ENCODE data around the gene PWWP2A.

PWWP2A gene

GRCh38 chr5:160129841-160130240, 10.6 kb upstream of the PWWP2A start:
- no peak for DNase-seq (ENCODE audit: low read depth)
- in situ Hi-C loops (cut with HindIII; ENCODE audit: low sequenced_read_pairs) = no loop called here
- no peak for TF ChIP-seq CTCF (IDR thresholded peaks at IDR 0.05; ENCODE audit: low read depth, low read length, missing control alignments)
- no peak overlapping the region for H3K4me3 ChIP-seq (ENCODE audit: low read depth, low read length)

- DNase-seq (ENCODE audit: low read depth) = no peak
- H3K4me3 ChIP-seq (ENCODE audit: low read depth, low read length) = no peak overlapping the region
- no peak for TF ChIP-seq CTCF (IDR thresholded peaks at IDR 0.05; ENCODE audit: low read depth, low read length, missing control alignments)
- in situ Hi-C loops (cut with HindIII; ENCODE audit: low sequenced_read_pairs) = no loop called here
Measured at GRCh38 chr5:160128632-160129031, 9.4 kb upstream of the PWWP2A start.

GRCh38 chr5:160119905-160120266, 636 bp upstream of the PWWP2A start:
- in situ Hi-C loops (cut with HindIII; ENCODE audit: low sequenced_read_pairs) = no loop called here
- H3K4me3 ChIP-seq (ENCODE audit: low read depth, low read length) = no peak overlapping the region
- peak; percentile 20 for TF ChIP-seq CTCF (IDR thresholded peaks at IDR 0.05; ENCODE audit: low read depth, low read length, missing control alignments)
- no peak for DNase-seq (ENCODE audit: low read depth)

GRCh38 chr5:160118349-160119141, 705 bp downstream of the PWWP2A start:
- no peak for DNase-seq (ENCODE audit: low read depth)
- in situ Hi-C loops (cut with HindIII; ENCODE audit: low sequenced_read_pairs) = no loop called here
- H3K4me3 ChIP-seq (ENCODE audit: low read depth, low read length) = peak overlapping the region; percentile 90
- no peak for TF ChIP-seq CTCF (IDR thresholded peaks at IDR 0.05; ENCODE audit: low read depth, low read length, missing control alignments)

GRCh38 chr5:160116991-160117390, 2.3 kb downstream of the PWWP2A start:
- in situ Hi-C loops (cut with HindIII; ENCODE audit: low sequenced_read_pairs) = no loop called here

GRCh38 chr5:160108124-160108523, 11.1 kb downstream of the PWWP2A start:
- no peak for DNase-seq (ENCODE audit: low read depth)
- no peak overlapping the region for H3K4me3 ChIP-seq (ENCODE audit: low read depth, low read length)
- no peak for TF ChIP-seq CTCF (IDR thresholded peaks at IDR 0.05; ENCODE audit: low read depth, low read length, missing control alignments)
- in situ Hi-C loops (cut with HindIII; ENCODE audit: low sequenced_read_pairs) = no loop called here

More at GRCh38 chr5:160116991-160117390, 2.3 kb downstream of the PWWP2A start:
- TF ChIP-seq CTCF (IDR thresholded peaks at IDR 0.05; ENCODE audit: low read depth, low read length, missing control alignments) = no peak
- no peak overlapping the region for H3K4me3 ChIP-seq (ENCODE audit: low read depth, low read length)
- no peak for DNase-seq (ENCODE audit: low read depth)

Measured in astrocyte of the cerebellum (primary cell).